NCI-H1092 (cell line): ENCODE measurements around the gene BACE2.

ENCODE experiments used
- DNase-seq: peaks from one replicate; lab custom pipeline; 2025; lab: John Stamatoyannopoulos, UW

The BACE2 gene

GRCh38 chr21:41148798-41149197, 19.2 kb upstream of the BACE2 start:
- no peak for DNase-seq

- no peak for DNase-seq
These were observed 18.8 kb upstream of the BACE2 start for GRCh38 chr21:41149199-41149598.

- DNase-seq: no peak
These were observed 15.8 kb upstream of the BACE2 start for GRCh38 chr21:41152147-41152546.

GRCh38 chr21:41153443-41153842, 14.5 kb upstream of the BACE2 start:
- no peak for DNase-seq

GRCh38 chr21:41156142-41156541, 11.8 kb upstream of the BACE2 start:
- DNase-seq: no peak

- no peak for DNase-seq
These were observed 9.9 kb upstream of the BACE2 start for GRCh38 chr21:41158026-41158425.

GRCh38 chr21:41160036-41160435, 7.9 kb upstream of the BACE2 start:
- DNase-seq: no peak

- no peak for DNase-seq
These were observed 6.5 kb upstream of the BACE2 start for GRCh38 chr21:41161428-41161827.

- DNase-seq: no peak
These were observed 5.9 kb upstream of the BACE2 start for GRCh38 chr21:41162096-41162495.

- DNase-seq: no peak
These were observed 4.9 kb upstream of the BACE2 start for GRCh38 chr21:41163091-41163490.

GRCh38 chr21:41164052-41164451, 3.9 kb upstream of the BACE2 start:
- DNase-seq: no peak

- no peak for DNase-seq
These were observed 2.8 kb upstream of the BACE2 start for GRCh38 chr21:41164981-41165655.

GRCh38 chr21:41166884-41167283, 1.1 kb upstream of the BACE2 start:
- no peak for DNase-seq

- peak; percentile 25 for DNase-seq
These were observed 664 bp downstream of the BACE2 start for GRCh38 chr21:41168391-41169257.

- no peak for DNase-seq
These were observed 1.3 kb downstream of the BACE2 start for GRCh38 chr21:41169258-41169576.

- DNase-seq: no peak
These were observed 1.7 kb downstream of the BACE2 start for GRCh38 chr21:41169701-41170100.

- no peak for DNase-seq
These were observed 2.5 kb downstream of the BACE2 start for GRCh38 chr21:41170442-41170841.

- DNase-seq: no peak
These were observed 3.1 kb downstream of the BACE2 start for GRCh38 chr21:41170859-41171609.

GRCh38 chr21:41175080-41175479, 7.1 kb downstream of the BACE2 start:
- no peak for DNase-seq

- no peak for DNase-seq
These were observed 8.9 kb downstream of the BACE2 start for GRCh38 chr21:41176846-41177245.

- no peak for DNase-seq
These were observed 12.8 kb downstream of the BACE2 start for GRCh38 chr21:41180752-41181151.

- no peak for DNase-seq
These were observed 14.6 kb downstream of the BACE2 start for GRCh38 chr21:41182547-41182946.

GRCh38 chr21:41183575-41183974, 15.6 kb downstream of the BACE2 start:
- DNase-seq: no peak
